Endothelial cell of umbilical vein (primary cell): ENCODE measurements around the gene ARFRP1.

Source experiments
- CTCF ChIP-seq, 2 donors: IDR thresholded peaks; 1 replicate in 1 of 2; 2 replicates in 1 of 2; pipeline ENCODE4 v1.5.1; 2011; ENCODE audit warnings: low read length in 2 of 2, mild to moderate bottlenecking in 2 of 2, moderate library complexity in 2 of 2, control low read depth in 1 of 2, inconsistent platforms in 1 of 2, low read depth in 1 of 2; ENCODE audit not compliant: insufficient read depth in 1 of 2; ENCODE audit errors: extremely low read depth in 1 of 2
- EZH2 ChIP-seq: IDR thresholded peaks from 2 replicates; pipeline ENCODE4 v1.6.1; 2012; ENCODE audit warnings: borderline replicate concordance, low read depth, mild to moderate bottlenecking, moderate library complexity, low read length, inconsistent platforms; ENCODE audit not compliant: severe bottlenecking
- MAX ChIP-seq: IDR thresholded peaks from 2 replicates; pipeline ENCODE4 v1.6.1; 2011; ENCODE audit not compliant: insufficient read depth, insufficient read length
- POLR2A ChIP-seq: IDR thresholded peaks from 2 replicates; pipeline ENCODE4 v1.6.1; 2012; ENCODE audit warnings: low read depth, mild to moderate bottlenecking, control low read depth, low read length

- no peak for TF ChIP-seq EZH2
- no peak for TF ChIP-seq POLR2A
- no peak for TF ChIP-seq CTCF (IDR thresholded peaks at IDR 0.05; ENCODE audit: extremely low read depth in 1 of 2, insufficient read depth in 1 of 2, low read depth in 1 of 2, low read length in 2 of 2)
- TF ChIP-seq MAX = no peak
These were observed 34.7 kb upstream of the ARFRP1 start for GRCh38 chr20:63742381-63743024.
